GM18517 (cell line): Measurements from ENCODE around the gene ALKBH8.

Experiments used
- ATAC-seq: cut with Tn5 transposase; IDR thresholded peaks from one replicate; pipeline ENCODE4 v1.9.1; 2021; ENCODE audit warnings: mild to moderate bottlenecking, moderate library complexity; ENCODE audit not compliant: unreplicated experiment

ALKBH8 gene, protein sequence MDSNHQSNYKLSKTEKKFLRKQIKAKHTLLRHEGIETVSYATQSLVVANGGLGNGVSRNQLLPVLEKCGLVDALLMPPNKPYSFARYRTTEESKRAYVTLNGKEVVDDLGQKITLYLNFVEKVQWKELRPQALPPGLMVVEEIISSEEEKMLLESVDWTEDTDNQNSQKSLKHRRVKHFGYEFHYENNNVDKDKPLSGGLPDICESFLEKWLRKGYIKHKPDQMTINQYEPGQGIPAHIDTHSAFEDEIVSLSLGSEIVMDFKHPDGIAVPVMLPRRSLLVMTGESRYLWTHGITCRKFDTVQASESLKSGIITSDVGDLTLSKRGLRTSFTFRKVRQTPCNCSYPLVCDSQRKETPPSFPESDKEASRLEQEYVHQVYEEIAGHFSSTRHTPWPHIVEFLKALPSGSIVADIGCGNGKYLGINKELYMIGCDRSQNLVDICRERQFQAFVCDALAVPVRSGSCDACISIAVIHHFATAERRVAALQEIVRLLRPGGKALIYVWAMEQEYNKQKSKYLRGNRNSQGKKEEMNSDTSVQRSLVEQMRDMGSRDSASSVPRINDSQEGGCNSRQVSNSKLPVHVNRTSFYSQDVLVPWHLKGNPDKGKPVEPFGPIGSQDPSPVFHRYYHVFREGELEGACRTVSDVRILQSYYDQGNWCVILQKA

DNA sequence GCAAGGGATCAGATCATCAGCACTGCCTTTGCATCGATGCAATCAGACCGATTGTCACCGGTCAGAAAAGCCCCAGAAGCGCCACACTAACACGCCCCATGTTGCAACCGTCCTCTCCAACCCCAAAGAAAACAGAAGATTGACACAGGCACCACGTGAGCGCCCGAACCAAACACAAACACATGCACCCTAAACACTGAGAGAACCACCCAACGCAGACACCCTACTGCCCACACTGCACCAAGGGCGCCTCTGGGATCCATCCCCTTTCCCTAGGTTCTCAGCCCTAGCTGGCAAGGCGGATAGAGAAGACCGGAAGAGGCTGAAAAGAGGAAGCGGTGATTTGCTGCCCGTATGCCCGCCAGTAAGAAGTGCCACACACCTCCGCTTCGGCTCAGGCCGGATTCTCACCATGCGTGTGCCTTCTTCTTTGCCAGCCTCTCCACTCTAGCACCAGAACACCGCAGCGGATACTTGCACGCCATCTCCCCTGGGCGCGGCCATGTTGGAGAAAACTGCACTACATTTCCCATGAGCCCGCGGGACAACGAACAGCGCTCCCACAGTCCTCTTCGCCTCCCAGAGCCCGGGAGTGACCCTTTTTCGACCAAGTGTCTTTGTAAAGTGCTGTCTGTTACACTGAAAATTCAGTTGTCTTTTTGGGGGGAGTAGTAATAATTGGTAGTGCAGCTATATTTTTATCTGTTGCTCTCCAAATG, at the start of gene ALKBH8:
ALKBH8 (minus strand) TSS at position 517 of the 719 bp plus-strand sequence. CDS start 4,842 bp downstream, outside the sequence.
- ATAC-seq: peak; percentile 73

DNA sequence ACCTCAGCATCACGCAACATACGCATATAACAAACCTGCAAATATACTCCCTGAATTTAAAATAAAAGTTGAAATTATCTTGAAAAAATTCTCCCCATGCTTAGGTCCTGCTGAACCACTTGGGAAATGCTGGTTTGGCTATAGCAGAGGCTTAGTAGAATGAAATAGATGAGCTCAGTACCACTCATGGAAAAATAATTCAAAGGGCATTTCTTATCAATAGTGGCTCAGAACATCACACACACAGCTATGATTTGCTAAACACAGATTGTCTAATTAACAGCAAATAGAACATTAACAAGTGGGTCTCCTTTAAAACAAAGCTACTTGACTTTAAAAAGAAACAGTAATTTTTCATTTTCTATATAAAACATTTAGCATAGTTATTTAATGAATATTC, 46.9 kb upstream of the ALKBH8 start:
- ATAC-seq: no peak

DNA sequence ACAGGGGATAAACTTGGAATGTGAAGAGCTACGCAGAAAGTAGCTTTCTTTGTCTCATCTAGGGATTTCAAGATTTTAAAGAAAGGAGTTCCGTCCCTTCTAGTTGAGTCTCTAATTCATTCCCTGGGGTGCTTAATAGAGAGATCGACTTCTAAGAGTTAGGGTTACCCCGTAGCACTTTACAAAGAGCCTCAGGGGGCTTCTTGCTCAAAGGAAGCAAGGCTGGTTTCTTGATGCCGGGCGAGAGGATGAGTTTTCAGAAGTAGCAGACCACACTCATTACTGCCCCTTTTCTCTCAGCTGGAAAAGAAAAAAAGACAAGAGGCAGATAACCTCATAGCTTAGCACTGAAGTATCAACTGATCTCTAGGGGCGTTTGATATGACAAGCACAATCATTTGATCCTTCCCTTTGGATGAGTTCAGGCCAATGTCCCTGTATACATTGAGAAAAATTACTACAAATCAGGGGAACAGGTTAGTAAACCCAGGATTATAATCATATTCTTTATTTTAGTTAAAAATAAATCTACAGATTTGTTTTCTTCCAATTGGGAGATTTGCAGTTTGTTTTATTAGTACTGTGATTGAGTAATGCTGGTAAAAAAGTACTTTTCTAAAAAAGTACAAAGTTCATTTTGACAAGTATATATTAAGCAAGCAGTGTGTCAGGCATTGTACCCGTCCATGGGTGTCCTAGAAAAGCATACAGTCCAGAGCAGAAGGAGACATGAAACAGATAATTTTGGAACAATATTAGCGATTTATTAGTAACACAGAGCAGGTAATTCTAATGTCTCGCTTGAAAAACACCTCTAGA, 44.1 kb upstream of the ALKBH8 start:
- ATAC-seq: no peak

DNA sequence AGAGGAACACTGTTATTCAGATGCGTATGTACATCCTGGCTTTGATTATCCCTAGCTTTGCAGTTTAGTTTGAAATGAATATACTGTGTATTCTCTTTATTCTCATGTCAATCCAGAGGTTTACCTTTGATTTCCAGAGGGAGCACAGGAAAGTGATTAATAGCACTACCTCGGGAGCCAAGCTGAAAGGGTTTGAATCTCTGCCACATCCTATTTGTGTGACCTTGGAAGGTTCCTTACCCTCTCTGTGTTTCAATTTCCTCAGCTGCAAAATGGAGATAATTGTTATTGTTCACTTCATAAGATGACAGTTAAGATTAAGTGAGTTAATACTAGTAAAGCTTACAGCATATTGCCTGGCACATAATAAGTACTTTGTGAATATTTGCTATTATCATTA, 43.3 kb upstream of the ALKBH8 start:
- no peak for ATAC-seq

DNA sequence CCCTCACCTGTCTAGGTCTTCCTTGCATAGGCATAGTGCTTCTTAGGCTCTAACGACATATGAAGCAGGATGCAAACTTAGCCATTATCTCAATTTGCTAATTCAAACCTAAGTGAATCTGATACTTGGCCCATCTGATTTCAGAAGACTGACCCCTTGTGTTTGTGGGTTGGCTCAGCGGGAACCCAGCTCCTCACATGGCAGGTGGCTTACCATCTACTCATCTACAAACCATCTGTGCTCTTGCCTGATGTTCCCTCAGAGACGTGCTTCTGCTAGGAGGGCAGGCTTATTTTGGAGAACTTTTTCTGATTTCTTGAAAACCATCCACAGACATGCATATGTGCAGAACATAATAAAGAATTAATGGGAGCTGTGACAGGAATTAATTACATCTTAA, 40.6 kb upstream of the ALKBH8 start:
- no peak for ATAC-seq

DNA sequence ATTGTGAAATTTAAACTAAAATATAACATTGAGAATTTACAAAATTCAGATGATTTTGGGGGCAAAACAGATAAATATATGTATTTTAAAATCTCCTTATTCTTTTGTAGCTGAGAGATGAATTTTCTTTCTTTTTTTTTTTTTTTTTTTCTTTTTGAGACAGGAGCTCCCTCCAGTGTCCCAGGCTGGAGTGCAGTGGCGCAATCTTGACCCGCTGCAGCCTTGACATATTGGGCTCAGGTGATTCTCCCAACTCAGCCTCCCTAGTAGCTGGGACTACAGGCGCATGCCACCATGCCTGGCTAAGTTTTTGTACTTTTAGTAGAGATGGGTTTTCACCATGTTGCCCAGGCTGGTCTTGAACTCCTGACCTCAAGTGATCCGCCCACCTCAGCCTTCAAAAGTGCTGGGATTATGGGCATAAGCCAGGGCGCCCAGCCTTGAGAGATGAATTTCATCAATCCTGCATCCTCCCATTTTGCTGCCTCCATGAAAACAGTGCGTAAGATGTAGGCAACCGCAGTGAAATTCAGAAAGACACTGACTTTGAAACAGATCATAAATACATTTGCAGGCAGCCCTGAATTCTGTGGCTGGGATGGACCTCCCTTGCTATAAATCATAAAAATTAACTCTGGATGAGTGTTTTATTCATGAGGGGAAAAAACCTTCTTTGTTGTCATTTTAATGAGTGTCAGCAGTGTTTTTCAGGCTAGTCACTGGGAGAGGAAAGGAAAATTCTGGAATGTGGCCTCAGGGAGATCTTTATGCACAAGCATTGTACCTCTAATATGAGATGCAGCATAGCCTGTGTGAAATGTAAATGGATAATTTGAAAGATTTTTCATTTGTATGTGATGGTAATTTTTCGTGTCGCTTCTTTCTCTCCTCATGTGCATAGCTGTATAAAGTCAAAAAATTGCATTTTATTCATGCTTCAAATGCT, 39.8 kb upstream of the ALKBH8 start:
- no peak for ATAC-seq

DNA sequence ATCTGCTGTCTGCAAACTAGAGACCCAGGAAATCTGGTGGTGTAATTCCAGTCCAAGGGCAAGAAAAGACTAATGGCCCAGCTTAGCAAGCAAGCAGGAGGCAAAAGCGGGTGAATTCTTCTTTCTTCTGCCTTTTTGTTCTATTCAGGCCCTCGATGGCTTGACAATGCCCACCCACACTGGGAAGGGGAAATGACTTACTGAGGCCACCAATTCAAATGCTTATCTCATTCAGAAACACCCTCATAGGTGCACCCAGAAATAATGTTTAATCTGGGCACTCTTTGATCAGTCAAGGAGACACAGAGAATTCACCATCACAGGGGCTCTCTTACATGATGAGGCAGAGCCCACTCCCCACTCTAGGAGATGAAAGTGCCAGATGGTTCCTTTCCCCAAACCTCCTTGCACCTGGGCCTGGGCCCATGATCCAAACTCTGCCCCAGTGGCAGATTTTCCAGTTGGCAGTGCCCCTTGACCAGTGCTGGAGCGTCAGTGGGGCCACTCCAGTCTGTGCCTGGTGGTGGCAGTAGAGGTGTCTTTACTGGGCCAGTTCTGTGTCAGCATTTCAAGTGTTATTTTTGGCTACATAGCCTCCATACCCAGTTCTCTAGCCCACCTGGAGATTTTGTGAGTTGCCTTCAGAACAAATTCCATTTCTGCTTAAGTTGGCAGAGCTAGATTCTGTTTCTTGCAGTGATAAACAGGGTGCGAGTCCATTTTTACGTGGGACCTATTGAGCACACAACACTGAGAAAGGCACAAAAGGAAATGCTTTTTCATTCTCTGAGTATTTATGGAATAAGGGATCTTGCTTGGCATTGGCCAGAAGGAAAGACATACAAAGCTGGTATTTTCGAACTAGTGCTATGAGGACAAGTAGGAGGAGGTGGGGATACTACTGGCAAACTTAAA, 32.9 kb upstream of the ALKBH8 start:
- ATAC-seq: peak; percentile 70

DNA sequence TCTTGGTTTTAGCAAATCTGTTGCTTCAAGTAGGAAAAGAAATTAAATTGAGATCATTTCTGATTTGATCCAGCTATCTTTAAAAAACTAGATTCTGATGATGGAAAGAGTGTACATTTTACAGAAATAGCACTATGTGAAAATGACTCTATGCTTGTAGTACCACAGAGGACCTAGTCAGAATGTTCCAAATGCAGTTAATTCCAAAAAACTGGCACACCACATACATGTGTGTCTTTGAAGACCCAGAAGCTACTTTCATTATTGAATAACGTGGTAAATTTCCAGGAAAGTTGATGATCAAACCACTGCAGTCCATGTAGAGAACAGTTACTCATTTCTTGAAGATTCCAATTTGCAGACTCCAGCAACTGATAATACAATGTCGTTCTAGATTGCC, 29.2 kb upstream of the ALKBH8 start:
- no peak for ATAC-seq

DNA sequence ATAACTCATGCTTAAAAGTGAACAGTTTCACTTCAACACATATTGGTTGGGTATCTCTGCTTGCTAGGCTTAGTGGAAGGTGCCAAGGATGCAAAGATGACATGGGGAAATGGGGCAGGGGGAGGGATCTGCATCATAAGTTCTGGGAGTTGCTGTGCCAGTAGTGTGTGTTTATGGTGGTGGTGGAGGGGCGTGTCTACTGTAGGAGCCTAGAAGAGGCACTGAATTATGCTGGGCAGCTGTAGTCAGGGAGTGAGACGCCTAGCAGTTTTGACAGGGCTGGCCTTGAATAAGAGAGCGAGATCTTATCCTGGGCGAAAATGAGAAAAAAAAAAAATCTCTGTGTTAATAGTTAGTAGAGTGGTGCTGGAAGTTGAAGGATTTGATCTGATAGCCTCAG, 28.4 kb upstream of the ALKBH8 start:
- ATAC-seq: no peak

DNA sequence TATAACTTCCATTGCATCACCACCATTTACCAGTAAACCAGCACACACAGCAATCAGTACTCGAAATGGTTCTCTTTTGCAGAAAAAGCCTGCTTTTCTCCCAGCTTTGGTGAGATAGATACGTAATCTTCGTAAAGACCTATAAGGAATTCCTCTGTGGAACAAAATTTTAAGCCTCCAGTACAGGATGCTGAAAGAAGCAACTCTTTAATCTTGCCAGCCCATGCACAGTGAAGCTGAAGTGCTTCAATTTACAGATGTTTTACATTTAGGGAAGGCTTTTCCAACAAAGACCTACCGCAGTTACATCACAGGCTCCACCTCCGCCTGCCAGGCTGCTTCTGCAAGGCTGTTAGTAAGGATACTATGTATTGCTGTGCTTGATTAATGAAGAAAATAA, 27.3 kb upstream of the ALKBH8 start:
- no peak for ATAC-seq

DNA sequence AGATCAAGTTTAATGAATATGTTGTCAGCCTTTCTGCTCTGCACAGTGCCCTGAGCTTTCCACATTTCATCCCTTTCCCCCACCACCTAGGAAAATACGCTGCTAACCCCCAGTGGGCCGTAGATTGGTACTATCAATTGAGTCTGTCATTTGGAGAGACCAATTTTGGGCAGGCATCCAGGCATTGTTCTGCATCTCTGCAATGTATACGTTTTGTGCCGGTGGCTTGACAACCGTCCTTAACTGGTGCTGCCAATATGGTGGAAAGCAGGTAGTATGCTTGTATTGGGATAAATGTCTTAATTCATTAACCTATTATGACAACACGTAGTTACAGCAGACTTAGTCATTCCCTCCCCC, 26.7 kb upstream of the ALKBH8 start:
- ATAC-seq: no peak

DNA sequence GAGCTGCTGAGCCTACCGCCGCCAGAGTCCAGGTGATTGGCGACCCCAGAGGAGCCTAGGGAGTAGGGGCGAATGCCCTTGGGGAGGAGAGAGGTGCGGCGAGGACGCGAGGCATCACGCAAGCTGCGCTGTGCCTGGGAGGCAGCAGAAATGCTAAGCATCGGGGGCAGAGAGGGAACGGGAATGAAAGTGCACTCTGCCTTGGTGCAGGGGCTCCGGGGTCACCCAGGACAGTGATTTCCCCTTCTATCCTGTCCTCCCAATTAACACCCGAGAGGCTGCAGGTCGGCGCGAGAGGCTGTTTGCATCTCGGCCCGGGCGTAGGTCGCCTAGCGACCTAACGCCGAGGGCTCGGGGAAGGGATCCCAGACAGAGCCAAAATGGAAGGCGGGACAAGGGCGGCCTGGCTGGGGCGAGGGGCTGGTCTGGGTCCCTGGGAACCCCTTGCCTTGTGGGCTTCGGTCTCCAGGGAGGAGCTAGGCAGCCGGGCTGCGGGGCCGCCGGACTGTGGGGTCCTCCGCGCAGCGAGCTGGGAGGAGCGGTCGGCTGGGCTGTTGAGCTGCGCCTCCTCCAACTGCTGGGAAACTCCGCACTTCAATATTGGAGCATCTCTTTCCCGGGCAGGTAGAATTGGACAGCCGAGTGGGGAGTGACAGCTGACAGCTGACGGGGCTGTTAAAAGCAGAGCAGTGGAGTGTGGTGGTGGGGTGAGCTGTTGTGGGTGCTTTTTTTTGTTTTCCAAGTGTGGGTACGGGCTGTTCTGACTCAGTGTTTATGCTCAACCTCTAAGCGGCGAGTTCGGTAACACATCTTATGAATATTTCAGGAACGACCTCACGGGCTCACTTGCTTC, 26.1 kb upstream of the ALKBH8 start:
- ATAC-seq: no peak

DNA sequence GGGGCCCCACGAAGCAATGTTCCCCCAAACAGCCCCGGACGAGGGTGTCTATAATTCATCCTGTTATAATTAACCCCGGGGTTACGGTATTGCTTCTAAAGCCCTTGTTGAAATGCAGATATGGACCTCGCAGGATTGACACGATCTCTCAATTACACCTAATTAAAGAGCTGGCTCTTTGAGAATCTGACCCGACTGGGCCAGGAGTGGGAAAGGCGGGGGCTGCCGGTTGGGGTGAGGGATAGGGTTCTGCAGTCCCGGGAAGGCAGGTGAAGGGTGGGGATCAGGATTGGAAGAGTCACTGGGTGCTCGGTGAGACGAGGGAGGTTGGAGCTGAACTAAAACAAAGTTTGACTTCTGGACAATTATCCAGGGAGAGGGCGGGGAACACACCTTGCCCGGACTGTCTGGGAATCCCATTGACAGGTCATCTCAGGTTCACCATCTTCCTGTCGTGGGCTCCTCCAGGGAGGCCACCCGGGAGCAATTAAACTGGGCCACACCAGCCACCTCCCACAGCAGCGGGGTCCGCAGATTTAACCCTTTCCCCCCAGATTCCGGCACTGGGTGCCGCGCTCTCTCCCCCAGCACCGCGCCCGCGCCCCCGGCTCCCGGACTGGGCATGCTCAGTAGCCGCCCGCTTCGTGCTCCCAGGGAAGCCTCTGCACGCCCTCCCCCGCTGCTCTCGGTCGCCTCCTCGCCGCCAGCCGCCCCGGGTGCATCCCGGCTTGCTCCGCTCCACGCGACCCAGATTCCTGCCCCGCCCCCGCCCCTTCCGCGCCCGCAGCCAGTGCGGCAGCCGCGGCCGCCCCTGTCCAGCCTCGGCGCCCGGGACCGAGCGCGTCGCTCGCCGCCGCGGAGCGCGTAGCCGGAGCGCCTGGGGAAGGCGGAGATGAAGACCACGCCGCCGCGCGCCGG, 25.2 kb upstream of the ALKBH8 start, which contains the start of gene ELMOD1:
ELMOD1 (plus strand) TSS at position 688 of the 918 bp plus-strand sequence. CDS start 27,043 bp downstream, outside the sequence.
- no peak for ATAC-seq

DNA sequence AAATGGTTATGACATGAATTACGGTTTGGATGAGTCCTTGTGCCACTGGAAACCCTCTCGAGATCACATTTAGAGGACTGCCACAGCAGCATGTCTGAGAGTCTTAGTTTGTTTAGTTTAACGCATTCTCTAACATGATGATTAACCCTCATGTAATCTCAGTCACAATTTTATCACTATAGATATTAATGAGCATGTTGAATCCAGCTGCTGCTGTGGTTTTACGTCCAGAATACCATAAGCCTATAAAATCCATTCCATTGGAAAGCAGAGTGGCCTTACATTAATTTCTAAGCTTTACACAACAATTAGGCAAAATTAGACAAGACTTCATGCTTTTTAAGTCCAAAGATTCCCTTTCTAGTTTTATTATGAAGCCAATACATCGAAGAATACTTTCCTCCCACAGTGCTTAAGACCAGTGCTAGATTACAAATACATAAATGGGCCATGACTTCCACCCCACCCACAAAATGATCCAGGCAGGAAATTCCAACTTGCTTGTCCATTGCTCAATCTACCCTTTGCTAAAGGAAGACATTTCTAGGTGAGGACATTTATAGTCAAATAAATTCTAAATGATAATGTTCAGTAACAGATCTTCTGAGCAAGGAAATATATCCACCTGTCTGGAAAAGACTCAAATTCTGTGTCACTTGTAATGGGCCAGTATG, 21.9 kb upstream of the ALKBH8 start:
- ATAC-seq: no peak

DNA sequence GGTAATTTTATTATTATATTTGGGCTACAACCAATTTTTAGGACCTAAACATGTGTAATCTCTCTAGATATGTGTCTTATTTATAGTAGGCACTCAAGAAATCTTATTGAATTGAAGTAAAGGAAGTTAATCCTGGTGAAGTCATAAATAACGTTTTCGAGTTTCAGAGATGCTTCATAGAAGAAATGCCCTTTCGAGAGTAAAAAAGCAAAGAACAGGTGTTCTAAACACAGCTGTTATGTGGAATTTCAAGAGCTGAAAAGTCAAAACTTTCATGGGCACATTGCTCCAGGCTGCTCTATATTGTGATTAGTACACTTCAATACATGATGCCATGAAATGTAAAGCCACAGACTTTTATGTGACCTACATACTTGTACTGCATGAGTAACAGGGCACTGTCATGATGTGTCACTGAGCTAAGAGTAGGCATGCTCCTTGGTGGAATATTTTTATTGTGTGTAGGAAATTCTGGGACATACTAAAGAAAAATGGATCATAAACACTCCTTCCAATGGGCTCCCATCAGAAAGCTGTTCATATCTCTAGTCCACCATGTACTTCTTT, 18.2 kb upstream of the ALKBH8 start:
- ATAC-seq: no peak

DNA sequence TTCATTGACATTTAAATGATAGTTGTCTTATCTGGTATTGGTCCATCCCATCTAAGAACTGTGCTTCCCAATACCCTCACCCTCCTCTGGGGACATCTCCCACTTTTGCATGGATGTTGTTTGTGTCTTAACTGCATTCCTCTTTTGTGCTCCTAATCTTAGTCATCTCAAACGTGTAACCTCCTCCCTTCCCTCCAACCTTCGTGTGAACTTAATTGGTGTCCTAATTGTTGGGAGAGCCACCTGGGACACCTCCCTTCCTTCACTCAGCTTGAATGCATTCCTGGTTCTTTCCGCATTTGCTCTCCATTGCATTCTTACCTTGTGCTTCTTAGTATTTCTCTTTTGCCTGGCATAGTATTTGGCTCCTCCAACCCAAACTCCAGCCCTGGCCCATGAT, 15.6 kb upstream of the ALKBH8 start:
- ATAC-seq: no peak
